ENCODE results near the gene ZNF800.
"Not testable (repeated sequence)": the region's sequence is repeated elsewhere in the genome, so short reads cannot be mapped to it uniquely, and the experiment has no call there.

DNA sequence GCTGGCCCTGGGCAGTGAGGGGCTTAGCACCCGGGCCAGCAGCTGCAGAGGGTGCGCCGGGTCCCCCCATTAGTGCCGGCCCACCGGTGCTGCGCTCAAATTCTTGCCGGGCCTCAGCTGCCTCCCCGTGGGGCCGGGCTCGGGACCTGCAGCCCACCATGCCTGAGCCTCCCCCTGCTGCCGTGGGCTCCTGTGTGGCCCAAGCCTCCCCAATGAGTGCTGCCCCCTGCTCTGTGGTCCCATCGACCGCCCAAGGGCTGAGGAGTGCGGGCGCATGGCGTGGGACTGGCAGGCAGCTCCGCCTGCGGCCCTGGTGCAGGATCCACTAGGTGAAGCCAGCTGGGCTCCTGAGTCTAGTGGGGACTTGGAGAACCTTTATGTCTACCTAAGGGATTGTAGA, 36.8 kb upstream of the ZNF800 start:
- not testable (repeated sequence) for TF ChIP-seq POLR2AphosphoS5 (IDR thresholded peaks at IDR 0.05; ENCODE audit: borderline replicate concordance, low read depth, low read length); EZH2 (IDR thresholded peaks at IDR 0.05); FOXP2 (optimal IDR thresholded peaks at IDR 0.05; ENCODE audit: control extremely low read depth, extremely low read length, insufficient read depth)
